ENCODE measurements around the gene PTPRK. TPM values are rescaled to one million over a fixed set of nuclear protein-coding genes. Genes with fewer than 3 reads are reported as not detected.

PTPRK gene
- total and polyA plus RNA-seq, 2 of the 13 experiments (the other 11 are each of a cell fraction or from before 2014, with no cell fraction given), result 43.6 to 98.3 TPM

DNA sequence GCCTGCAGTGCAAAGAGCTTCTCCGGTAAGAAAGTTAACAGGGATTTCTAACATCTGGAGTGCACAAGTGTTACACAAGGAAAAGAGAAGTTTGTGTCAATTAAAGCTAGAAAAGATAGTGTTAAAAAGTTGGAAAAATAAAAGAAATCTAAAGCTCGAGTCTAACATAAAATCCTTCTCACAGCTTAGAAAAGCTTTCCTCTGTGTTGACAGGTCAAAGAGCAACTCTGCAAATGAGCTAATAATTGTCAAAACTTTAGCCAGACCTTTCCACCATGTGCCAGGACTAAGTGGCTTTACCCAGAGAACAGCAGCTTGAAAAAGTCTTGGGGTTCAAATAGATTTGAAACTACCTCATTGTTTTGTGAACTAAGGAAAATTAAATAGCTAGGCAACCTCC is 14.8 kb downstream of the PTPRK start (continued):
- TF ChIP-seq, protein P1, sequence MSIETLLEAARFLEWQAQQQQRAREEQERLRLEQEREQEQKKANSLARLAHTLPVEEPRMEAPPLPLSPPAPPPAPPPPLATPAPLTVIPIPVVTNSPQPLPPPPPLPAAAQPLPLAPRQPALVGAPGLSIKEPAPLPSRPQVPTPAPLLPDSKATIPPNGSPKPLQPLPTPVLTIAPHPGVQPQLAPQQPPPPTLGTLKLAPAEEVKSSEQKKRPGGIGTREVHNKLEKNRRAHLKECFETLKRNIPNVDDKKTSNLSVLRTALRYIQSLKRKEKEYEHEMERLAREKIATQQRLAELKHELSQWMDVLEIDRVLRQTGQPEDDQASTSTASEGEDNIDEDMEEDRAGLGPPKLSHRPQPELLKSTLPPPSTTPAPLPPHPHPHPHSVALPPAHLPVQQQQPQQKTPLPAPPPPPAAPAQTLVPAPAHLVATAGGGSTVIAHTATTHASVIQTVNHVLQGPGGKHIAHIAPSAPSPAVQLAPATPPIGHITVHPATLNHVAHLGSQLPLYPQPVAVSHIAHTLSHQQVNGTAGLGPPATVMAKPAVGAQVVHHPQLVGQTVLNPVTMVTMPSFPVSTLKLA (IDR thresholded peaks at IDR 0.05), result peak; percentile 47; the same call in 1 of the 2 replicates
- TF ChIP-seq ZNF703 (CRISPR knock-in tag; IDR thresholded peaks at IDR 0.05; ENCODE audit: borderline replicate concordance) (no peak), ZNF749 (CRISPR knock-in tag; IDR thresholded peaks at IDR 0.05; ENCODE audit: borderline replicate concordance) (no peak), SYNCRIP (IDR thresholded peaks at IDR 0.05; ENCODE audit: insufficient read depth, low read depth, low read length) (no peak), NFRKB (IDR thresholded peaks at IDR 0.05) (no peak), ZNF709 (CRISPR knock-in tag; IDR thresholded peaks at IDR 0.05) (peak; percentile 40; the same call in 1 of the 2 replicates), ZFP90 (CRISPR knock-in tag; IDR thresholded peaks at IDR 0.05; ENCODE audit: borderline replicate concordance) (no peak), GATAD1 (CRISPR knock-in tag; IDR thresholded peaks at IDR 0.05) (no peak), DMAP1 (CRISPR knock-in tag; IDR thresholded peaks at IDR 0.05) (peak; percentile 56; the same call in 1 of the 2 replicates), ZNF101 (CRISPR knock-in tag; IDR thresholded peaks at IDR 0.05; ENCODE audit: borderline replicate concordance, low read depth) (no peak), ZNF326 (CRISPR knock-in tag; IDR thresholded peaks at IDR 0.05; ENCODE audit: borderline replicate concordance) (no peak), ZNF382 (CRISPR knock-in tag; IDR thresholded peaks at IDR 0.05; ENCODE audit: borderline replicate concordance) (no peak), CC2D1A (CRISPR knock-in tag; IDR thresholded peaks at IDR 0.05) (no peak)
- TF ChIP-seq, protein P2, sequence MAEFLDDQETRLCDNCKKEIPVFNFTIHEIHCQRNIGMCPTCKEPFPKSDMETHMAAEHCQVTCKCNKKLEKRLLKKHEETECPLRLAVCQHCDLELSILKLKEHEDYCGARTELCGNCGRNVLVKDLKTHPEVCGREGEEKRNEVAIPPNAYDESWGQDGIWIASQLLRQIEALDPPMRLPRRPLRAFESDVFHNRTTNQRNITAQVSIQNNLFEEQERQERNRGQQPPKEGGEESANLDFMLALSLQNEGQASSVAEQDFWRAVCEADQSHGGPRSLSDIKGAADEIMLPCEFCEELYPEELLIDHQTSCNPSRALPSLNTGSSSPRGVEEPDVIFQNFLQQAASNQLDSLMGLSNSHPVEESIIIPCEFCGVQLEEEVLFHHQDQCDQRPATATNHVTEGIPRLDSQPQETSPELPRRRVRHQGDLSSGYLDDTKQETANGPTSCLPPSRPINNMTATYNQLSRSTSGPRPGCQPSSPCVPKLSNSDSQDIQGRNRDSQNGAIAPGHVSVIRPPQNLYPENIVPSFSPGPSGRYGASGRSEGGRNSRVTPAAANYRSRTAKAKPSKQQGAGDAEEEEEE (CRISPR knock-in tag; IDR thresholded peaks at IDR 0.05; ENCODE audit: borderline replicate concordance), result no peak
- TF ChIP-seq, protein P3, sequence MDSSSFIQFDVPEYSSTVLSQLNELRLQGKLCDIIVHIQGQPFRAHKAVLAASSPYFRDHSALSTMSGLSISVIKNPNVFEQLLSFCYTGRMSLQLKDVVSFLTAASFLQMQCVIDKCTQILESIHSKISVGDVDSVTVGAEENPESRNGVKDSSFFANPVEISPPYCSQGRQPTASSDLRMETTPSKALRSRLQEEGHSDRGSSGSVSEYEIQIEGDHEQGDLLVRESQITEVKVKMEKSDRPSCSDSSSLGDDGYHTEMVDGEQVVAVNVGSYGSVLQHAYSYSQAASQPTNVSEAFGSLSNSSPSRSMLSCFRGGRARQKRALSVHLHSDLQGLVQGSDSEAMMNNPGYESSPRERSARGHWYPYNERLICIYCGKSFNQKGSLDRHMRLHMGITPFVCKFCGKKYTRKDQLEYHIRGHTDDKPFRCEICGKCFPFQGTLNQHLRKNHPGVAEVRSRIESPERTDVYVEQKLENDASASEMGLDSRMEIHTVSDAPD (CRISPR knock-in tag; IDR thresholded peaks at IDR 0.05), result peak; percentile 65; the same call in 1 of the 2 replicates
- TF ChIP-seq, protein P4, sequence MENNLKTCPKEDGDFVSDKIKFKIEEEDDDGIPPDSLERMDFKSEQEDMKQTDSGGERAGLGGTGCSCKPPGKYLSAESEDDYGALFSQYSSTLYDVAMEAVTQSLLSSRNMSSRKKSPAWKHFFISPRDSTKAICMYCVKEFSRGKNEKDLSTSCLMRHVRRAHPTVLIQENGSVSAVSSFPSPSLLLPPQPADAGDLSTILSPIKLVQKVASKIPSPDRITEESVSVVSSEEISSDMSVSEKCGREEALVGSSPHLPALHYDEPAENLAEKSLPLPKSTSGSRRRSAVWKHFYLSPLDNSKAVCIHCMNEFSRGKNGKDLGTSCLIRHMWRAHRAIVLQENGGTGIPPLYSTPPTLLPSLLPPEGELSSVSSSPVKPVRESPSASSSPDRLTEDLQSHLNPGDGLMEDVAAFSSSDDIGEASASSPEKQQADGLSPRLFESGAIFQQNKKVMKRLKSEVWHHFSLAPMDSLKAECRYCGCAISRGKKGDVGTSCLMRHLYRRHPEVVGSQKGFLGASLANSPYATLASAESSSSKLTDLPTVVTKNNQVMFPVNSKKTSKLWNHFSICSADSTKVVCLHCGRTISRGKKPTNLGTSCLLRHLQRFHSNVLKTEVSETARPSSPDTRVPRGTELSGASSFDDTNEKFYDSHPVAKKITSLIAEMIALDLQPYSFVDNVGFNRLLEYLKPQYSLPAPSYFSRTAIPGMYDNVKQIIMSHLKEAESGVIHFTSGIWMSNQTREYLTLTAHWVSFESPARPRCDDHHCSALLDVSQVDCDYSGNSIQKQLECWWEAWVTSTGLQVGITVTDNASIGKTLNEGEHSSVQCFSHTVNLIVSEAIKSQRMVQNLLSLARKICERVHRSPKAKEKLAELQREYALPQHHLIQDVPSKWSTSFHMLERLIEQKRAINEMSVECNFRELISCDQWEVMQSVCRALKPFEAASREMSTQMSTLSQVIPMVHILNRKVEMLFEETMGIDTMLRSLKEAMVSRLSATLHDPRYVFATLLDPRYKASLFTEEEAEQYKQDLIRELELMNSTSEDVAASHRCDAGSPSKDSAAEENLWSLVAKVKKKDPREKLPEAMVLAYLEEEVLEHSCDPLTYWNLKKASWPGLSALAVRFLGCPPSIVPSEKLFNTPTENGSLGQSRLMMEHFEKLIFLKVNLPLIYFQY (CRISPR knock-in tag; IDR thresholded peaks at IDR 0.05; ENCODE audit: borderline replicate concordance), result no peak
- TF ChIP-seq, protein P5, sequence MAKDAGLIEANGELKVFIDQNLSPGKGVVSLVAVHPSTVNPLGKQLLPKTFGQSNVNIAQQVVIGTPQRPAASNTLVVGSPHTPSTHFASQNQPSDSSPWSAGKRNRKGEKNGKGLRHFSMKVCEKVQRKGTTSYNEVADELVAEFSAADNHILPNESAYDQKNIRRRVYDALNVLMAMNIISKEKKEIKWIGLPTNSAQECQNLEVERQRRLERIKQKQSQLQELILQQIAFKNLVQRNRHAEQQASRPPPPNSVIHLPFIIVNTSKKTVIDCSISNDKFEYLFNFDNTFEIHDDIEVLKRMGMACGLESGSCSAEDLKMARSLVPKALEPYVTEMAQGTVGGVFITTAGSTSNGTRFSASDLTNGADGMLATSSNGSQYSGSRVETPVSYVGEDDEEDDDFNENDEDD (CRISPR knock-in tag; IDR thresholded peaks at IDR 0.05; ENCODE audit: borderline replicate concordance), result no peak; the same call in 1 of the 2 replicates
- TF ChIP-seq, protein P6, sequence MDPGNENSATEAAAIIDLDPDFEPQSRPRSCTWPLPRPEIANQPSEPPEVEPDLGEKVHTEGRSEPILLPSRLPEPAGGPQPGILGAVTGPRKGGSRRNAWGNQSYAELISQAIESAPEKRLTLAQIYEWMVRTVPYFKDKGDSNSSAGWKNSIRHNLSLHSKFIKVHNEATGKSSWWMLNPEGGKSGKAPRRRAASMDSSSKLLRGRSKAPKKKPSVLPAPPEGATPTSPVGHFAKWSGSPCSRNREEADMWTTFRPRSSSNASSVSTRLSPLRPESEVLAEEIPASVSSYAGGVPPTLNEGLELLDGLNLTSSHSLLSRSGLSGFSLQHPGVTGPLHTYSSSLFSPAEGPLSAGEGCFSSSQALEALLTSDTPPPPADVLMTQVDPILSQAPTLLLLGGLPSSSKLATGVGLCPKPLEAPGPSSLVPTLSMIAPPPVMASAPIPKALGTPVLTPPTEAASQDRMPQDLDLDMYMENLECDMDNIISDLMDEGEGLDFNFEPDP (CRISPR knock-in tag; conservative IDR thresholded peaks at IDR 0.05), result no peak

Measured in HepG2 (cell line).